ENCODE measurements around the gene CHL1.
"Not testable (repeated sequence)": the region's sequence is repeated elsewhere in the genome, so short reads cannot be mapped to it uniquely, and the experiment has no call there.

CHL1 gene

GRCh38 chr3:356952-357351 is 160.4 kb downstream of the CHL1 start:
- no peak overlapping the region for H3K4me3 ChIP-seq (ENCODE audit: low read depth, low read length)
- no peak for TF ChIP-seq CTCF (conservative IDR thresholded peaks at IDR 0.05; ENCODE audit: low read depth, low read length)
- no peak for DNase-seq (ENCODE audit: low read depth)

- no peak for DNase-seq (ENCODE audit: low read depth)
- TF ChIP-seq CTCF (conservative IDR thresholded peaks at IDR 0.05; ENCODE audit: low read depth, low read length): no peak
- H3K4me3 ChIP-seq (ENCODE audit: low read depth, low read length): no peak overlapping the region
Measured at GRCh38 chr3:359672-360071, 163.1 kb downstream of the CHL1 start.

GRCh38 chr3:362681-363338 is 166.2 kb downstream of the CHL1 start:
- H3K4me3 ChIP-seq (ENCODE audit: low read depth, low read length): no peak overlapping the region
- TF ChIP-seq CTCF (conservative IDR thresholded peaks at IDR 0.05; ENCODE audit: low read depth, low read length): no peak
- DNase-seq (ENCODE audit: low read depth): no peak

GRCh38 chr3:364287-364686 is 167.7 kb downstream of the CHL1 start:
- no peak overlapping the region for H3K4me3 ChIP-seq (ENCODE audit: low read depth, low read length)
- no peak for DNase-seq (ENCODE audit: low read depth)
- no peak for TF ChIP-seq CTCF (conservative IDR thresholded peaks at IDR 0.05; ENCODE audit: low read depth, low read length)

- TF ChIP-seq CTCF (conservative IDR thresholded peaks at IDR 0.05; ENCODE audit: low read depth, low read length): no peak
- DNase-seq (ENCODE audit: low read depth): no peak
Measured at GRCh38 chr3:365268-365667, 168.7 kb downstream of the CHL1 start.

GRCh38 chr3:366253-366652 is 169.7 kb downstream of the CHL1 start:
- H3K4me3 ChIP-seq (ENCODE audit: low read depth, low read length); DNase-seq (ENCODE audit: low read depth): not testable (repeated sequence)

More at GRCh38 chr3:365268-365667, 168.7 kb downstream of the CHL1 start:
- H3K4me3 ChIP-seq (ENCODE audit: low read depth, low read length): no peak overlapping the region

GRCh38 chr3:373193-373779 is 176.7 kb downstream of the CHL1 start:
- TF ChIP-seq CTCF (conservative IDR thresholded peaks at IDR 0.05; ENCODE audit: low read depth, low read length): no peak
- no peak overlapping the region for H3K4me3 ChIP-seq (ENCODE audit: low read depth, low read length)
- no peak for DNase-seq (ENCODE audit: low read depth)

Data from choroid plexus epithelial cell (primary cell).